Parathyroid adenoma (tissue), 2 donors: ENCODE results near the gene GET3.
"Not testable (repeated sequence)": the region's sequence is repeated elsewhere in the genome, so short reads cannot be mapped to it uniquely, and the experiment has no call there.

Source experiments
- H2AFZ ChIP-seq: fragments of 300-600 bp; sonication (generic); one replicate; pipeline ENCODE4 v1.7.0; 2017; ENCODE audit warnings: antibody characterized with exemption, mild to moderate bottlenecking
- H3K27ac ChIP-seq: fragments of 300-600 bp; sonication (generic); one replicate; pipeline ENCODE4 v1.7.0; 2017
- H3K27me3 ChIP-seq: fragments of 300-600 bp; sonication (generic); one replicate; pipeline ENCODE4 v1.7.0; 2017; ENCODE audit warnings: low read length; ENCODE audit not compliant: control insufficient read depth, insufficient read depth
- H3K36me3 ChIP-seq: fragments of 300-600 bp; sonication (generic); one replicate; pipeline ENCODE4 v1.7.0; 2017; ENCODE audit warnings: low read length; ENCODE audit not compliant: control insufficient read depth, insufficient read depth
- H3K4me1 ChIP-seq: fragments of 300-600 bp; sonication (generic); one replicate; pipeline ENCODE4 v1.7.0; 2017; ENCODE audit warnings: control low read depth
- H3K4me2 ChIP-seq: fragments of 300-600 bp; sonication (generic); one replicate; pipeline ENCODE4 v1.7.0; 2017; ENCODE audit warnings: low read length
- H3K4me3 ChIP-seq: fragments of 300-600 bp; sonication (generic); one replicate; pipeline ENCODE4 v1.7.0; 2017; ENCODE audit warnings: low read depth, low read length
- H3K79me2 ChIP-seq: fragments of 300-600 bp; sonication (generic); one replicate; pipeline ENCODE4 v1.7.0; 2017; ENCODE audit warnings: control low read depth
- H3K9ac ChIP-seq: fragments of 300-600 bp; sonication (generic); one replicate; pipeline ENCODE4 v1.7.0; 2017; ENCODE audit warnings: mild to moderate bottlenecking
- H3K9me3 ChIP-seq: fragments of 300-600 bp; sonication (generic); one replicate; pipeline ENCODE4 v1.7.0; 2017; ENCODE audit warnings: low read length; ENCODE audit not compliant: control insufficient read depth
- TF ChIP-seq, protein P1 (sequence below): fragments of 300-600 bp; sonication (generic); IDR thresholded peaks from one replicate; pipeline ENCODE4 v1.7.0; 2017; ENCODE audit warnings: antibody characterized with exemption, mild to moderate bottlenecking
- donor health status: primary hyperparathyroidism.

GET3 gene

DNA sequence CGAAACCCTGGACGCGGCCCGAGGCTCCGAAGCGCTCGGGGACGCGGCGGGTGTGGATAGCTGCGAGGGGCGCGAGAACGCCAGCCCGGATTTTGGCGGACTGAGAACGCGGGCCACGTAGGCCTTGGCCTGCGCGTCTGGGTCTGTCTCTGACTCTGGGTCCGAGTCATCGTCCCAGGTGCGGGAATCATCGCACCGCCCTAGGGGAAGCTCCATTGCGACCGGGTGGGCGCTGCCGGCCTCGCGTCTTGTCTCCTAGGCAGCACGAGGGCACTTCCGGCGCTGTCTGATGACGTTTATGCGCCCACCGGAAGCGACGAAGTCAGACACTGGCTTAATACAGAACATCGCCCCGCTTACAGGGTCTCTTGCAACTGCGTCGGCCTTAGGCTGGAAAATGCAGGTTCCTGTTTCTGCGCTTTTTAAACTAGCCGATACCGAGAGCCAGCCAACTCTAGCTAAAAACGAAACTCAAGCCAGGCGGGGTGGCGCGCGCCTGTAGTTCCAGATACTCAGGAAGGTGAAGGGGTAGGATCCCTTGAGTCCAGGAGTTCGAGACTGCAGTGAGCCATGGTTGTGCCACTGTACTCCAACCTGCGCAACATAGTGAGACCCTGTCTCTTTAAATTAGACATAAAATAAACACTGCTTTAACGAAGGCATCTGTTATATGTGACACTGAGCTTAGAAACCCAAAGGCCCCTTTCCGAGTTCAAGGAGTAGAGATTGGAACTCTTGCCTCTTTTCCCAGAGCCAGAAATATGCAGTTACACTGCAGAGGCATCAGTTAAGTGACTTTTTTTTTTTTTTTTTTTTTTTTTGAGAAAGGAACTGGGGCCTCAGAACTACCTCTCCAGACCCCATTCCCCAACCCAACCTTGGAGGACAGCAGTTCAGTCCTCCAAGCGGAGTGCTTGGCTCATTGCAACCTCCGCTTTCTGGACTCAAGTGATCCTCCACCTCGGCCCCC lies 40.6 kb upstream of the GET3 start, which contains the start of gene FBXW9:
FBXW9 (minus strand) TSS at position 266 of the 970 bp plus-strand sequence; CDS start at position 216, 50 bp downstream.
- Histone ChIP-seq H3K4me2 (peak within 1 kb of the TSS; percentile 72), H3K27ac (peak within 1 kb of the TSS; percentile 74), H3K9me3 (no peaks in the 10 kb centered on the region), H3K4me1 (no peaks in the 10 kb centered on the region), H3K9ac (peak within 1 kb of the TSS; percentile 21), H3K4me3 (peak within 1 kb of the TSS; percentile 68), H3K36me3 (no peaks in the 10 kb centered on the region), H3K27me3 (no peaks in the 10 kb centered on the region), H2AFZ (peak within 1 kb of the TSS; percentile 99), H3K79me2 (no peaks in the 10 kb centered on the region)
- TF ChIP-seq, protein P1, sequence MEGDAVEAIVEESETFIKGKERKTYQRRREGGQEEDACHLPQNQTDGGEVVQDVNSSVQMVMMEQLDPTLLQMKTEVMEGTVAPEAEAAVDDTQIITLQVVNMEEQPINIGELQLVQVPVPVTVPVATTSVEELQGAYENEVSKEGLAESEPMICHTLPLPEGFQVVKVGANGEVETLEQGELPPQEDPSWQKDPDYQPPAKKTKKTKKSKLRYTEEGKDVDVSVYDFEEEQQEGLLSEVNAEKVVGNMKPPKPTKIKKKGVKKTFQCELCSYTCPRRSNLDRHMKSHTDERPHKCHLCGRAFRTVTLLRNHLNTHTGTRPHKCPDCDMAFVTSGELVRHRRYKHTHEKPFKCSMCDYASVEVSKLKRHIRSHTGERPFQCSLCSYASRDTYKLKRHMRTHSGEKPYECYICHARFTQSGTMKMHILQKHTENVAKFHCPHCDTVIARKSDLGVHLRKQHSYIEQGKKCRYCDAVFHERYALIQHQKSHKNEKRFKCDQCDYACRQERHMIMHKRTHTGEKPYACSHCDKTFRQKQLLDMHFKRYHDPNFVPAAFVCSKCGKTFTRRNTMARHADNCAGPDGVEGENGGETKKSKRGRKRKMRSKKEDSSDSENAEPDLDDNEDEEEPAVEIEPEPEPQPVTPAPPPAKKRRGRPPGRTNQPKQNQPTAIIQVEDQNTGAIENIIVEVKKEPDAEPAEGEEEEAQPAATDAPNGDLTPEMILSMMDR = no peak

DNA sequence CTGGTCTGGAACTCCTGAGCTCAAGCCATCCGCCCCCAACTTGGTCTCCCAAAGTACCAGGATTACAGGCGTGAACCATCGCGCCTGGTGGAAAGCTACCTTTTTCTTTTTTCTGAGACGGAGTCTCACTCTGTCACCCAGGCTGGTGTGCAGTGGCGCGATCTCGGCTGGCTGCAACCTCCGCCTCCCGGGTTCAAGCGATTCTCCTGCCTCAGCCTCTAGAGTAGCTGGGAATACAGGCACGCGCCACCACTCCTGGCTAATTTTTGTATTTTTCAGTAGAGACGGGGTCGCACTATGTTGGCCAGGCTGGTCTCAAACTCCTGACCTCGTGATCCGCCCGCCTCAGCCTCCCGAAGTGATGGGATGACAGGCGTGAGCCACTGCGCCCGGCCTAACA lies 39.9 kb upstream of the GET3 start:
- not testable (repeated sequence) for H3K27ac ChIP-seq, H3K27me3 ChIP-seq, H3K9ac ChIP-seq, H3K4me1 ChIP-seq, H3K4me2 ChIP-seq, H2AFZ ChIP-seq, H3K79me2 ChIP-seq, H3K36me3 ChIP-seq, H3K9me3 ChIP-seq, H3K4me3 ChIP-seq

DNA sequence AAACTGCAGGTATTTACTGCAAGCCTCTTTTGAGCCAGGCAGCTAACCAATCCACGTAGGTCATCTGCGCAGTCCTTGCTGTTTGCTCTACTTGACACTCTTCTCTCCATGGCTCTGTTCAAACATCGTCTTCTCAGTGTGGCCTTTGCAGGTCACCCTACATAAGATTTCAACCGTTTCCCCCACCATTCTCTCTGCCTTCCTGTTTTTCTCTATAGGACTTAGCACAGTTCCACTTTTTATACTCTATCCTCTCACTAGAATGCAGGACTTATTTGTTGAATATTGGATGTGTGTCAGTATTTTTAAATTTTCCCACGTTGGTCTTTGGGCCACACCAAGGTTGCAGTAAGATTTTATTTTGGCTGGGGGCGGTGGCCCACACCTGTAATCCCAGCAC lies 39.2 kb upstream of the GET3 start:
- Histone ChIP-seq H3K27me3 (no peaks in the 10 kb centered on the region), H3K9ac (no peak overlapping the region), H3K79me2 (peaks cover under 1% of the 10 kb centered on the region), H3K4me2 (no peak overlapping the region), H3K27ac (no peak overlapping the region), H3K4me3 (no peak overlapping the region), H2AFZ (no peak overlapping the region), H3K9me3 (no peaks in the 10 kb centered on the region), H3K36me3 (no peaks in the 10 kb centered on the region), H3K4me1 (no peaks in the 10 kb centered on the region)
- TF ChIP-seq, protein P1 = no peak

DNA sequence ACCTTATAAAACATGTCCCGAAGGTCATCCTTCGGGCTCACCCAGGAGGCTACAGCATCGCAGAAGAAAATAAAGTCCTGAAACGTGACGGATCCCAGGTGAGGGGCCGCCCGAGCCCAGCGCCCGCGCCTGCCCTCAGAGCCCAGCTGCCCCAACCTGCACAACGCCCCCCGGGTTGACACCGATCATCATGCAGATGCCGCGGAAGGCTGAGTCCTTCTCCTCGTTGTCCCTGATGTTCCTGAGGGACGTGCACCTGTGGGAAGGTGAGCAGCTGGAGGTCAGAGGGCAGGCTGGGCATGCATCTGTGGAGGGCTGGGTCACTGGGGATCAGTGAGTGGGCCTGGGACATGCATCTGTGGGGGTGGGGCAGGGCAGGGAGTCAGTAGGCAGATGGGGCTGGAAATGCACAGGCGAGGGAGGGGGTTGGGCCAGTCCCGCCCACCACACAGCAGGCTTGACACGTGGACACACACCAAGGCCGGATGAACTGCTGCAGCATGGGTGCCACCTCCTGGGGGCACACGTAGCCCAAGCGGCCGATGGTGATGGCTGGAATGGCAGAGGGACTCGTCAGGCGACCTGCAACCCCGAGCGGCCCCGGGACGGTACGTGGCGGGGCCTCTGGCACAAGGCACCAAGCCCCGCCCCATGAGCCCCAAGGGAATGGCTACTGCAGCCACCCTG lies 35.6 kb upstream of the GET3 start:
- no peak overlapping the region for H3K4me2 ChIP-seq
- no peaks in the 10 kb centered on the region for H3K9me3 ChIP-seq
- H3K79me2 ChIP-seq = peaks cover 4% of the 10 kb centered on the region
- no peaks in the 10 kb centered on the region for H3K27me3 ChIP-seq
- TF ChIP-seq, protein P1 = no peak
- H3K4me1 ChIP-seq = no peaks in the 10 kb centered on the region
- no peaks in the 10 kb centered on the region for H3K36me3 ChIP-seq
- no peak overlapping the region for H2AFZ ChIP-seq
- H3K27ac ChIP-seq = no peak overlapping the region
- H3K9ac ChIP-seq = no peak overlapping the region
- H3K4me3 ChIP-seq = no peak overlapping the region

DNA sequence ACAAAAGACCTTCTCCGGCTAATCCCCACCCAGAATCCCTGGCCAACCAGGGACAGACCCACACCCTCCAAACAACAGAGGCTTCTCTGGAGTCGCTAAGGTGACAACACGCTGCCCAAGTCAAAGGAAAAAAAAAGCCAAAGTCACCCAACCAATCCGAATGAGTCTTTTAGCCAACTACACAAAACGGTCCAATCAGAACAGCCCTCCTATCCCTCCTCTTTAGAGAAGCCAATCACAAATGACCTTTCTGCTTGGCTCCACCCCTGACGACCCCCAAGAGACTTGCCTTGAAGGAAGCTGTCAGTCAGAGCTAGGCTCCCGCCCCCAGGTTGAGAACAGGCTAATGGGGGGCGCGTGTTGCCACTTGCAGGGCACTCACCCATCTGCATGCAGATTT lies 34.3 kb upstream of the GET3 start:
- Histone ChIP-seq H3K4me1 (no peaks in the 10 kb centered on the region), H3K4me2 (no peak overlapping the region), H3K9me3 (no peaks in the 10 kb centered on the region), H3K27me3 (no peaks in the 10 kb centered on the region), H3K79me2 (peaks cover 4% of the 10 kb centered on the region), H3K4me3 (no peak overlapping the region), H2AFZ (no peak overlapping the region), H3K27ac (no peak overlapping the region), H3K36me3 (no peaks in the 10 kb centered on the region), H3K9ac (no peak overlapping the region)
- TF ChIP-seq, protein P1 = no peak
